ENCODE results near the gene GAD1. TPM values are rescaled to one million over a fixed set of nuclear protein-coding genes. Genes with fewer than 3 reads are reported as not detected.

Gene GAD1
- total and polyA plus RNA-seq, 2 of the 8 experiments (the other 6 are each of a cell fraction or from before 2014, with no cell fraction given), result 0.65 to 1.0 TPM

DNA sequence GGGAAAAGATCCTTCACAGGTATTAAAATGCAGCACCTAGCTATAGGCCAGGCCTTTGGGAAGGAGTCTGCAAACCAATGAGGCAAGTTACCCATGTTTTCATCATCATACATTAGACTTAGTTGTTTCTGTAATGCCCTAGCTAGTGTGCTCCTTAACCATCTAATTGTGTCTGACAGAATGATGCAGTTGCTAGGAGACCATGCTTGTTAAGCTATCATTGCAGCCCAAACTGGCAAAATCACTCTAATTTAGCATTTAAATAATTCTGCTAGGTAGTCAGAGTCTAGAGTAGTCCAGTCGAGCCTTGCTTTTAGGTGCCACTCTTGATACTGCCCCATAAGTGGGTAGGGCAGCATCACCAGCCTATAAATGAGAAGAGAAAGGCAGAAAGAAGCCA is 34.9 kb downstream of the GAD1 start:
- Histone ChIP-seq H3K4ac (replicated peaks; ENCODE audit: insufficient read length, low read depth, low read length) (no peak overlapping the region), H3K27ac (ENCODE audit: low read depth, low read length) (no peak overlapping the region), H2BK20ac (ENCODE audit: low read length) (no peak overlapping the region), H2AK5ac (ENCODE audit: low read depth, low read length) (no peak overlapping the region), H4K91ac (replicated peaks; ENCODE audit: insufficient read length, low read length) (no peak overlapping the region), H3K18ac (ENCODE audit: extremely low read depth, low read length) (no peak overlapping the region), H4K5ac (ENCODE audit: insufficient read length, low read depth, low read length) (no peak overlapping the region), H3K27me3 (replicated peaks in 1 of 4; ENCODE audit: control insufficient read depth in 3 of 4, extremely low read depth in 1 of 4, insufficient read depth in 3 of 4, low read length in 3 of 4) (peaks cover 0 to 2% (median 0%) of the 10 kb centered on the region in 4 experiments; a peak in 1 of 7 replicates), H3K9me3 (ENCODE audit: insufficient read depth in 2 of 2, low read depth in 1 of 2, low read length in 1 of 2) (no peaks in the 10 kb centered on the region), H2AFZ (ENCODE audit: low read length) (no peak overlapping the region), H4K8ac (ENCODE audit: extremely low read depth, insufficient read depth, low read length) (no peak overlapping the region), H3K79me2 (ENCODE audit: control insufficient read depth in 1 of 2, insufficient read depth in 2 of 2, low read length in 2 of 2) (no peaks in the 10 kb centered on the region), H4K20me1 (replicated peaks in 1 of 2; ENCODE audit: control insufficient read depth in 1 of 2, insufficient read depth in 2 of 2, low read length in 2 of 2) (no peaks in the 10 kb centered on the region), H3K4me2 (ENCODE audit: insufficient read depth in 1 of 2, low read depth in 2 of 2, low read length in 2 of 2) (no peak overlapping the region), H2BK120ac (replicated peaks; ENCODE audit: low read depth, low read length) (no peak overlapping the region), H3K4me3 (ENCODE audit: extremely low read depth in 1 of 4, insufficient read depth in 2 of 4, low read depth in 3 of 4, low read length in 4 of 4) (no peak overlapping the region), H3K4me1 (replicated peaks in 1 of 4; ENCODE audit: control insufficient read depth in 3 of 4, insufficient read depth in 4 of 4, low read length in 3 of 4) (no peaks in the 10 kb centered on the region), H3K14ac (ENCODE audit: insufficient read length) (no peak overlapping the region), H3K23me2 (ENCODE audit: low read depth, low read length) (no peaks in the 10 kb centered on the region), H3K9ac (replicated peaks in 1 of 4; ENCODE audit: extremely low read depth in 1 of 4, low read depth in 3 of 4, low read length in 3 of 4) (no peak overlapping the region), H3K36me3 (ENCODE audit: control insufficient read depth in 2 of 4, insufficient read depth in 4 of 4, low read length in 3 of 4) (no peaks in the 10 kb centered on the region; a peak in 1 of 8 replicates), H2BK15ac (ENCODE audit: low read length) (no peak overlapping the region), H2BK12ac (ENCODE audit: low read depth, low read length) (no peak overlapping the region), H3K79me1 (ENCODE audit: low read depth, low read length) (no peaks in the 10 kb centered on the region), H2BK5ac (ENCODE audit: low read depth, low read length) (no peak overlapping the region), H3K23ac (ENCODE audit: insufficient read length) (no peak overlapping the region), H3K56ac (replicated peaks; ENCODE audit: insufficient read length, low read depth, low read length) (no peak overlapping the region)
- FAIRE-seq (no peak), DNase-seq (ENCODE audit: low read depth in 1 of 2, low spot score in 2 of 2) (no peak)
- ChIA-PET CTCF (ENCODE audit: partially characterized antibody) (interaction anchor here (0.6 to 2.0 kb wide), 5 partner anchors 18 to 442 kb away, joined by 3 to 6 read pairs (median 5); no protein-coding TSS in a partner anchor), POLR2A (ENCODE audit: partially characterized antibody) (no interaction called here)
- 95% methylated on average over 1 of the region's 1 CpG; no CpG with 5 or more reads in 1 of the 2 experiments for WGBS, 2 experiments (ENCODE audit: extremely low coverage in 1 of 2, insufficient coverage in 1 of 2, insufficient read length in 1 of 2, insufficient replicate concordance in 2 of 2, low coverage in 1 of 2, low lambda C conversion rate in 2 of 2, missing lambda C conversion rate in 1 of 2)
- TF ChIP-seq KDM4A (IDR thresholded peaks at IDR 0.05; ENCODE audit: low read depth, low read length, severe bottlenecking) (no peak), JUN (IDR thresholded peaks at IDR 0.05; ENCODE audit: low read depth, low read length) (no peak), EZH2 (IDR thresholded peaks at IDR 0.05; ENCODE audit: low read depth, low read length, severe bottlenecking) (no peak)
